ENCODE data around the gene CLDN16. TPM values are rescaled to one million over a fixed set of nuclear protein-coding genes. Genes with fewer than 3 reads are reported as not detected.
A peak's percentile ranks its signal among the peaks of the same experiment; 100 is the strongest.

CLDN16 gene
- total and polyA plus RNA-seq, 2 donors (not counting 1 experiment from before 2014, with no cell fraction given), result not detected

GRCh38 chr3:190382082-190382481 is 5.9 kb upstream of the CLDN16 start:
- H3K9me3 Mint-ChIP-seq (ENCODE audit: insufficient read depth), result no peaks in the 10 kb centered on the region
- ATAC-seq (ENCODE audit: low read depth) (no peak), DNase-seq (no peak)
- no peaks in the 10 kb centered on the region for H3K4me1 Mint-ChIP-seq
- ChIA-PET CTCF (no interaction called here), POLR2A (no interaction called here)
- no peak overlapping the region for H3K27ac Mint-ChIP-seq
- Histone ChIP-seq H3K27me3 (replicated peaks in 1 of 4; ENCODE audit: control extremely low read depth in 1 of 4, control insufficient read depth in 3 of 4, insufficient read depth in 4 of 4, low read length in 3 of 4) (no peaks in the 10 kb centered on the region), H3K9me3 (ENCODE audit: control extremely low read depth in 1 of 3, control insufficient read depth in 2 of 3, insufficient read depth in 1 of 3, low read length in 2 of 3) (no peaks in the 10 kb centered on the region), H3K4me1 (ENCODE audit: control insufficient read depth in 2 of 2, insufficient read depth in 2 of 2, low read length in 2 of 2) (no peaks in the 10 kb centered on the region), H3K79me2 (ENCODE audit: control insufficient read depth, insufficient read depth, low read length) (no peaks in the 10 kb centered on the region), H3K36me3 (replicated peaks in 1 of 2; ENCODE audit: control extremely low read depth in 1 of 2, control insufficient read depth in 1 of 2, extremely low read depth in 1 of 2, insufficient read depth in 2 of 2, low read length in 1 of 2) (no peaks in the 10 kb centered on the region), H2AFZ (ENCODE audit: insufficient read depth, low read depth, low read length, poor library complexity, severe bottlenecking) (no peak overlapping the region), H4K20me1 (ENCODE audit: control insufficient read depth, insufficient read depth, low read length, poor library complexity, severe bottlenecking) (no peaks in the 10 kb centered on the region), H3K9ac (ENCODE audit: low read length) (no peak overlapping the region), H3K4me3 (ENCODE audit: control extremely low read depth in 1 of 5, extremely low read depth in 1 of 5, insufficient read depth in 1 of 5, low read depth in 2 of 5, low read length in 4 of 5) (no peak overlapping the region), H3K4me2 (replicated peaks; ENCODE audit: low read depth, low read length, poor library complexity, severe bottlenecking) (no peak overlapping the region), H3K27ac (ENCODE audit: low read length in 2 of 2) (no peak overlapping the region)
- H3K4me3 Mint-ChIP-seq, result no peak overlapping the region
- TF ChIP-seq EZH2 (IDR thresholded peaks at IDR 0.05; ENCODE audit: borderline replicate concordance, insufficient read depth, low read depth, low read length, poor library complexity, severe bottlenecking), result no peak
- TF ChIP-seq CTCF (IDR thresholded peaks at IDR 0.05), result no peak
- H3K27me3 Mint-ChIP-seq, result peaks cover 7% of the 10 kb centered on the region
- intact Hi-C loops (cut with micrococcal nuclease), result no loop called here

- WGBS (ENCODE audit: insufficient coverage), result 40% methylated on average over 1 of the region's 2 CpGs
- intact Hi-C loops (cut with micrococcal nuclease), result no loop called here
These were observed 3.6 kb upstream of the CLDN16 start for GRCh38 chr3:190384309-190384756.

More at GRCh38 chr3:190384309-190384756, 3.6 kb upstream of the CLDN16 start:
- no peak overlapping the region for H3K27ac ChIP-seq (ENCODE audit: low read length in 2 of 2)
- no peaks in the 10 kb centered on the region for H3K36me3 ChIP-seq (replicated peaks in 1 of 2; ENCODE audit: control extremely low read depth in 1 of 2, control insufficient read depth in 1 of 2, extremely low read depth in 1 of 2, insufficient read depth in 2 of 2, low read length in 1 of 2)
- H3K4me3 ChIP-seq (ENCODE audit: control extremely low read depth in 1 of 5, extremely low read depth in 1 of 5, insufficient read depth in 1 of 5, low read depth in 2 of 5, low read length in 4 of 5), result no peak overlapping the region
- H3K9me3 ChIP-seq (ENCODE audit: control extremely low read depth in 1 of 3, control insufficient read depth in 2 of 3, insufficient read depth in 1 of 3, low read length in 2 of 3), result no peaks in the 10 kb centered on the region
- H3K27ac Mint-ChIP-seq, result no peak overlapping the region
- H3K79me2 ChIP-seq (ENCODE audit: control insufficient read depth, insufficient read depth, low read length), result no peaks in the 10 kb centered on the region
- H2AFZ ChIP-seq (ENCODE audit: insufficient read depth, low read depth, low read length, poor library complexity, severe bottlenecking), result no peak overlapping the region
- ChIA-PET CTCF (no interaction called here), POLR2A (no interaction called here)
- no peak overlapping the region for H3K4me3 Mint-ChIP-seq
- H3K4me1 ChIP-seq (ENCODE audit: control insufficient read depth in 2 of 2, insufficient read depth in 2 of 2, low read length in 2 of 2), result no peaks in the 10 kb centered on the region
- no peak overlapping the region for H3K4me2 ChIP-seq (replicated peaks; ENCODE audit: low read depth, low read length, poor library complexity, severe bottlenecking)
- no peaks in the 10 kb centered on the region for H4K20me1 ChIP-seq (ENCODE audit: control insufficient read depth, insufficient read depth, low read length, poor library complexity, severe bottlenecking)
- H3K27me3 ChIP-seq (replicated peaks in 1 of 4; ENCODE audit: control extremely low read depth in 1 of 4, control insufficient read depth in 3 of 4, insufficient read depth in 4 of 4, low read length in 3 of 4), result no peaks in the 10 kb centered on the region
- H3K9ac ChIP-seq (ENCODE audit: low read length), result no peak overlapping the region
- DNase-seq (no peak), ATAC-seq (ENCODE audit: low read depth) (peak; percentile 24)
- H3K27me3 Mint-ChIP-seq, result peaks cover 7% of the 10 kb centered on the region
- H3K4me1 Mint-ChIP-seq, result no peaks in the 10 kb centered on the region
- TF ChIP-seq CTCF (IDR thresholded peaks at IDR 0.05) (no peak), EZH2 (IDR thresholded peaks at IDR 0.05; ENCODE audit: borderline replicate concordance, insufficient read depth, low read depth, low read length, poor library complexity, severe bottlenecking) (no peak)
- H3K9me3 Mint-ChIP-seq (ENCODE audit: insufficient read depth), result no peaks in the 10 kb centered on the region

Data from B cell (primary cell).